Astrocyte (in vitro differentiated cells and primary cell): ENCODE data around the gene PTPN14. TPM values are rescaled to one million over a fixed set of nuclear protein-coding genes. Genes with fewer than 3 reads are reported as not detected.
A peak's percentile ranks its signal among the peaks of the same experiment; 100 is the strongest.

Experiments
- DNase-seq: peaks from one replicate; pipeline ENCODE4 v3.0.0-alpha.2; 2010; ENCODE audit warnings: low read depth
- FAIRE-seq: peaks from 2 replicates; lab custom pipeline; 2011; peaks lifted over from hg19 to GRCh38; lab: Jason Lieb, UNC
- H2AFZ ChIP-seq: 2 replicates; pipeline ENCODE4 v1.6.0; 2012; ENCODE audit warnings: low read depth, low read length, inconsistent platforms
- H3K27ac ChIP-seq: 2 replicates; pipeline ENCODE4 v1.5.1; 2011; ENCODE audit warnings: low read depth, low read length, inconsistent platforms
- H3K27me3 ChIP-seq: 2 replicates; pipeline ENCODE4 v1.6.0; 2011; ENCODE audit warnings: low read length, inconsistent platforms; ENCODE audit not compliant: insufficient read depth
- H3K36me3 ChIP-seq: 2 replicates; pipeline ENCODE4 v1.5.1; 2011; ENCODE audit warnings: low read length, inconsistent platforms; ENCODE audit not compliant: insufficient read depth
- H3K4me1 ChIP-seq: 2 replicates; pipeline ENCODE4 v1.5.1; 2011; ENCODE audit warnings: low read length, inconsistent platforms; ENCODE audit not compliant: insufficient read depth
- H3K4me2 ChIP-seq: 2 replicates; pipeline ENCODE4 v1.6.0; 2012; ENCODE audit warnings: low read length, inconsistent platforms
- H3K4me3 ChIP-seq: 2 replicates; pipeline ENCODE4 v1.5.1; 2011; ENCODE audit warnings: low read depth, mild to moderate bottlenecking, low read length, inconsistent platforms; ENCODE audit not compliant: insufficient read depth
- H3K79me2 ChIP-seq: 2 replicates; pipeline ENCODE4 v1.6.0; 2012; ENCODE audit warnings: mild to moderate bottlenecking, low read length, inconsistent platforms; ENCODE audit not compliant: insufficient read depth
- H3K9ac ChIP-seq: 2 replicates; pipeline ENCODE4 v1.6.0; 2012; ENCODE audit warnings: mild to moderate bottlenecking, low read length, inconsistent platforms
- H3K9me3 ChIP-seq: 2 replicates; pipeline ENCODE4 v1.5.1; 2012; ENCODE audit warnings: low read depth, mild to moderate bottlenecking, low read length, inconsistent platforms; ENCODE audit not compliant: insufficient read depth
- H4K20me1 ChIP-seq: 2 replicates; pipeline ENCODE4 v1.6.0; 2012; ENCODE audit warnings: low read length, inconsistent platforms; ENCODE audit not compliant: insufficient read depth
- H3K27ac Mint-ChIP-seq: one replicate; pipeline ENCODE4 v1.8.0; 2021; ENCODE audit warnings: mild to moderate bottlenecking, mixed read lengths; ENCODE audit not compliant: unreplicated experiment
- H3K27me3 Mint-ChIP-seq: one replicate; pipeline ENCODE4 v1.8.0; 2021; ENCODE audit warnings: low read depth, mixed read lengths; ENCODE audit not compliant: unreplicated experiment
- H3K36me3 Mint-ChIP-seq: one replicate; pipeline ENCODE4 v1.8.0; 2021; ENCODE audit warnings: low read depth, mixed read lengths; ENCODE audit not compliant: unreplicated experiment
- H3K4me1 Mint-ChIP-seq: one replicate; pipeline ENCODE4 v1.8.0; 2021; ENCODE audit warnings: low read depth, mixed read lengths; ENCODE audit not compliant: unreplicated experiment
- H3K4me3 Mint-ChIP-seq: one replicate; pipeline ENCODE4 v1.8.0; 2021; ENCODE audit warnings: mild to moderate bottlenecking, moderate library complexity, mixed read lengths; ENCODE audit not compliant: unreplicated experiment
- H3K9me3 Mint-ChIP-seq: one replicate; pipeline ENCODE4 v1.8.0; 2021; ENCODE audit warnings: mild to moderate bottlenecking, mixed read lengths; ENCODE audit not compliant: unreplicated experiment
- EZH2 ChIP-seq: IDR thresholded peaks from 2 replicates; pipeline ENCODE4 v1.6.1; 2012; ENCODE audit warnings: mild to moderate bottlenecking, low read length, inconsistent platforms; ENCODE audit not compliant: insufficient read depth
- total RNA-seq: library from RNA; stranded (reverse); gene quantifications from 2 replicates; pipeline ENCODE4 v1.2.1, GENCODE V29; 2021
- TF ChIP-seq, protein P1 (sequence below): IDR thresholded peaks from 2 replicates; pipeline ENCODE4 v1.5.1; 2011; ENCODE audit warnings: low read depth, mild to moderate bottlenecking, inconsistent platforms, low read length, moderate library complexity; ENCODE audit not compliant: insufficient read depth

Gene PTPN14
- total RNA-seq, 1 donor from 2014 or later = 177 TPM

GRCh38 chr1:214537219-214537618 is 14.2 kb downstream of the PTPN14 start:
- H3K36me3 Mint-ChIP-seq = peaks cover 6% of the 10 kb centered on the region
- Histone ChIP-seq H3K79me2 (peaks cover 99% of the 10 kb centered on the region), H3K4me3 (no peak overlapping the region), H3K27ac (no peak overlapping the region), H3K36me3 (peaks cover under 1% of the 10 kb centered on the region), H3K27me3 (no peaks in the 10 kb centered on the region), H3K9me3 (no peaks in the 10 kb centered on the region), H3K4me1 (peaks cover 4% of the 10 kb centered on the region), H4K20me1 (peaks cover 92% of the 10 kb centered on the region), H2AFZ (no peak overlapping the region), H3K4me2 (no peak overlapping the region), H3K9ac (no peak overlapping the region)
- H3K9me3 Mint-ChIP-seq = no peaks in the 10 kb centered on the region
- H3K27me3 Mint-ChIP-seq = no peaks in the 10 kb centered on the region
- no peak overlapping the region for H3K27ac Mint-ChIP-seq
- DNase-seq = no peak
- TF ChIP-seq, protein P1, sequence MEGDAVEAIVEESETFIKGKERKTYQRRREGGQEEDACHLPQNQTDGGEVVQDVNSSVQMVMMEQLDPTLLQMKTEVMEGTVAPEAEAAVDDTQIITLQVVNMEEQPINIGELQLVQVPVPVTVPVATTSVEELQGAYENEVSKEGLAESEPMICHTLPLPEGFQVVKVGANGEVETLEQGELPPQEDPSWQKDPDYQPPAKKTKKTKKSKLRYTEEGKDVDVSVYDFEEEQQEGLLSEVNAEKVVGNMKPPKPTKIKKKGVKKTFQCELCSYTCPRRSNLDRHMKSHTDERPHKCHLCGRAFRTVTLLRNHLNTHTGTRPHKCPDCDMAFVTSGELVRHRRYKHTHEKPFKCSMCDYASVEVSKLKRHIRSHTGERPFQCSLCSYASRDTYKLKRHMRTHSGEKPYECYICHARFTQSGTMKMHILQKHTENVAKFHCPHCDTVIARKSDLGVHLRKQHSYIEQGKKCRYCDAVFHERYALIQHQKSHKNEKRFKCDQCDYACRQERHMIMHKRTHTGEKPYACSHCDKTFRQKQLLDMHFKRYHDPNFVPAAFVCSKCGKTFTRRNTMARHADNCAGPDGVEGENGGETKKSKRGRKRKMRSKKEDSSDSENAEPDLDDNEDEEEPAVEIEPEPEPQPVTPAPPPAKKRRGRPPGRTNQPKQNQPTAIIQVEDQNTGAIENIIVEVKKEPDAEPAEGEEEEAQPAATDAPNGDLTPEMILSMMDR = no peak
- TF ChIP-seq EZH2 = no peak
- FAIRE-seq = no peak
- no peak overlapping the region for H3K4me3 Mint-ChIP-seq
- peaks cover 37% of the 10 kb centered on the region for H3K4me1 Mint-ChIP-seq

GRCh38 chr1:214532070-214532469 is 19.3 kb downstream of the PTPN14 start:
- Histone ChIP-seq H3K9ac (no peak overlapping the region), H3K79me2 (peaks cover 99% of the 10 kb centered on the region), H3K9me3 (no peaks in the 10 kb centered on the region), H3K36me3 (peaks cover 5% of the 10 kb centered on the region), H3K27ac (no peak overlapping the region), H3K4me1 (peaks cover 2% of the 10 kb centered on the region), H3K4me3 (no peak overlapping the region), H4K20me1 (peaks cover 82% of the 10 kb centered on the region), H2AFZ (no peak overlapping the region), H3K27me3 (no peaks in the 10 kb centered on the region), H3K4me2 (no peak overlapping the region)
- H3K27ac Mint-ChIP-seq = no peak overlapping the region
- H3K36me3 Mint-ChIP-seq = peaks cover 9% of the 10 kb centered on the region
- H3K27me3 Mint-ChIP-seq = no peaks in the 10 kb centered on the region
- no peak overlapping the region for H3K4me3 Mint-ChIP-seq
- no peak for DNase-seq
- H3K4me1 Mint-ChIP-seq = peaks cover 21% of the 10 kb centered on the region
- TF ChIP-seq EZH2 = no peak
- TF ChIP-seq, protein P1 = no peak
- FAIRE-seq = no peak
- H3K9me3 Mint-ChIP-seq = no peaks in the 10 kb centered on the region

- Histone ChIP-seq H3K36me3 (no peaks in the 10 kb centered on the region), H3K79me2 (peaks cover 100% of the 10 kb centered on the region), H3K9me3 (no peaks in the 10 kb centered on the region), H3K4me1 (peaks cover 33% of the 10 kb centered on the region), H3K27me3 (no peaks in the 10 kb centered on the region), H4K20me1 (peaks cover 84% of the 10 kb centered on the region), H3K9ac (no peak overlapping the region), H3K27ac (peak overlapping the region; percentile 18), H3K4me3 (no peak overlapping the region), H2AFZ (no peak overlapping the region), H3K4me2 (peak overlapping the region; percentile 61)
- Mint-ChIP-seq H3K27me3 (no peaks in the 10 kb centered on the region), H3K4me1 (peaks cover 67% of the 10 kb centered on the region), H3K27ac (peak overlapping the region; percentile 15), H3K4me3 (peak overlapping the region; percentile 55), H3K36me3 (peaks cover 6% of the 10 kb centered on the region), H3K9me3 (no peaks in the 10 kb centered on the region)
- DNase-seq = peak; percentile 86
- no peak for FAIRE-seq
- no peak for TF ChIP-seq EZH2
- TF ChIP-seq, protein P1 = no peak
Measured at GRCh38 chr1:214525535-214526019, 25.8 kb downstream of the PTPN14 start.
